HCT116 (cell line): Measurements from ENCODE around the gene SALL4.

ENCODE experiments used
- CBX3 ChIP-seq: IDR thresholded peaks from 2 replicates; pipeline ENCODE4 v1.6.1; 2012; ENCODE audit warnings: low read depth
- CEBPB ChIP-seq: IDR thresholded peaks from 2 replicates; pipeline ENCODE4 v1.6.1; 2012; ENCODE audit warnings: low read depth
- EGR1 ChIP-seq: IDR thresholded peaks from 2 replicates; pipeline ENCODE4 v1.6.1; 2012; ENCODE audit warnings: low read depth
- EZH2 ChIP-seq: fragments of 200-600 bp; sonication (generic); IDR thresholded peaks from 2 replicates; pipeline ENCODE4 v1.6.1; 2017; ENCODE audit warnings: antibody characterized with exemption, mixed run types
- POLR2A ChIP-seq: IDR thresholded peaks from 2 replicates; pipeline ENCODE4 v1.7.0; 2011; ENCODE audit warnings: borderline replicate concordance; ENCODE audit not compliant: insufficient read depth, insufficient read length; ENCODE audit errors: extremely low read depth
- POLR2AphosphoS5 ChIP-seq: IDR thresholded peaks from 2 replicates; pipeline ENCODE4 v1.6.1; 2011; ENCODE audit warnings: mild to moderate bottlenecking, low read depth, low read length, moderate library complexity
- RAD21 ChIP-seq: IDR thresholded peaks from 2 replicates; pipeline ENCODE4 v1.6.1; 2012; ENCODE audit warnings: low read depth, mild to moderate bottlenecking
- SP1 ChIP-seq: IDR thresholded peaks from 2 replicates; pipeline ENCODE4 v1.6.1; 2012; ENCODE audit warnings: low read depth
- TCF7L2 ChIP-seq: IDR thresholded peaks from 2 replicates; pipeline ENCODE4 v1.7.0; 2011; ENCODE audit warnings: borderline replicate concordance, inconsistent platforms; ENCODE audit not compliant: insufficient read depth, insufficient read length; ENCODE audit errors: extremely low read depth
- YY1 ChIP-seq: IDR thresholded peaks from 2 replicates; pipeline ENCODE4 v1.6.1; 2011; ENCODE audit warnings: low read length, low read depth, moderate library complexity, mild to moderate bottlenecking; ENCODE audit not compliant: insufficient replicate concordance; ENCODE audit errors: extremely low read depth
- ZNF274 ChIP-seq: fragments of 200-500 bp; sonication (Bioruptor generic); IDR thresholded peaks from 2 replicates; pipeline ENCODE4 v1.6.1; 2014; ENCODE audit warnings: mild to moderate bottlenecking, low read depth, low read length, inconsistent platforms
- TF ChIP-seq, protein P1 (sequence below), 3 experiments: fragments of 200-600 bp in 1 of 3; sonication (generic) in 1 of 3; IDR thresholded peaks in 2 of 3; conservative IDR thresholded peaks in 1 of 3; 2 replicates each; pipeline ENCODE4 v1.5.1; 2012 to 2017; ENCODE audit warnings: low read depth in 2 of 3, low read length in 2 of 3, antibody characterized with exemption in 1 of 3, borderline replicate concordance in 1 of 3, control low read depth in 1 of 3, mild to moderate bottlenecking in 1 of 3, mixed read lengths in 1 of 3, mixed run types in 1 of 3, moderate library complexity in 1 of 3; ENCODE audit not compliant: insufficient read depth in 1 of 3
- TF ChIP-seq, protein P2 (sequence below): IDR thresholded peaks from 2 replicates; pipeline ENCODE4 v1.6.1; 2012; ENCODE audit warnings: low read depth
- TF ChIP-seq, protein P3 (sequence below): IDR thresholded peaks from 2 replicates; pipeline ENCODE4 v1.6.1; 2012

DNA sequence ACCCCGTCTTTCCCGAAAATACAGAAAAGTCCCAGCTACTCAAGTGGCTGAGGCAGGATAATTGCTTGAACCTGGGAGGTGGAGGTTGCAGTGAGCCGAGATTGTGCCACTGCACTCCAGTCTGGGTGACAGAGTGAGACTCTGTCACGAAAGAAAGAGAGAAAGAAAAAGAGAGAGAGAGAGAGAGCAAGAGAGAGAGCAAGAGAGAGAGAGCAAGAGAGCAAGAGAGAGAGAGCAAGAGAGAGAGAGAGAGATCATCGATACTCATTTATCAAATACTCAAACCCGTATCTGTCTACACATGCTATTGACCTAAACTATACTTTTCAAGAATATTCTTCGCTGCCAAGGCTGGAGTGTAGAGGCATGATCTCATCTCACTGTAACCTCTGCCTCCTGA is 28.2 kb upstream of the SALL4 start:
- TF ChIP-seq, protein P1, sequence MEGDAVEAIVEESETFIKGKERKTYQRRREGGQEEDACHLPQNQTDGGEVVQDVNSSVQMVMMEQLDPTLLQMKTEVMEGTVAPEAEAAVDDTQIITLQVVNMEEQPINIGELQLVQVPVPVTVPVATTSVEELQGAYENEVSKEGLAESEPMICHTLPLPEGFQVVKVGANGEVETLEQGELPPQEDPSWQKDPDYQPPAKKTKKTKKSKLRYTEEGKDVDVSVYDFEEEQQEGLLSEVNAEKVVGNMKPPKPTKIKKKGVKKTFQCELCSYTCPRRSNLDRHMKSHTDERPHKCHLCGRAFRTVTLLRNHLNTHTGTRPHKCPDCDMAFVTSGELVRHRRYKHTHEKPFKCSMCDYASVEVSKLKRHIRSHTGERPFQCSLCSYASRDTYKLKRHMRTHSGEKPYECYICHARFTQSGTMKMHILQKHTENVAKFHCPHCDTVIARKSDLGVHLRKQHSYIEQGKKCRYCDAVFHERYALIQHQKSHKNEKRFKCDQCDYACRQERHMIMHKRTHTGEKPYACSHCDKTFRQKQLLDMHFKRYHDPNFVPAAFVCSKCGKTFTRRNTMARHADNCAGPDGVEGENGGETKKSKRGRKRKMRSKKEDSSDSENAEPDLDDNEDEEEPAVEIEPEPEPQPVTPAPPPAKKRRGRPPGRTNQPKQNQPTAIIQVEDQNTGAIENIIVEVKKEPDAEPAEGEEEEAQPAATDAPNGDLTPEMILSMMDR (IDR thresholded peaks at IDR 0.05 in 2 of 3, conservative IDR thresholded peaks at IDR 0.05 in 1 of 3; ENCODE audit: borderline replicate concordance in 1 of 3, insufficient read depth in 1 of 3, low read depth in 2 of 3, low read length in 2 of 3), result no peak
- TF ChIP-seq CBX3 (no peak), POLR2A (no peak), CEBPB (no peak), EZH2 (no peak), POLR2AphosphoS5 (no peak), SP1 (no peak), ZNF274 (no peak), RAD21 (no peak), EGR1 (no peak), TCF7L2 (no peak), YY1 (no peak)
- TF ChIP-seq, protein P2, sequence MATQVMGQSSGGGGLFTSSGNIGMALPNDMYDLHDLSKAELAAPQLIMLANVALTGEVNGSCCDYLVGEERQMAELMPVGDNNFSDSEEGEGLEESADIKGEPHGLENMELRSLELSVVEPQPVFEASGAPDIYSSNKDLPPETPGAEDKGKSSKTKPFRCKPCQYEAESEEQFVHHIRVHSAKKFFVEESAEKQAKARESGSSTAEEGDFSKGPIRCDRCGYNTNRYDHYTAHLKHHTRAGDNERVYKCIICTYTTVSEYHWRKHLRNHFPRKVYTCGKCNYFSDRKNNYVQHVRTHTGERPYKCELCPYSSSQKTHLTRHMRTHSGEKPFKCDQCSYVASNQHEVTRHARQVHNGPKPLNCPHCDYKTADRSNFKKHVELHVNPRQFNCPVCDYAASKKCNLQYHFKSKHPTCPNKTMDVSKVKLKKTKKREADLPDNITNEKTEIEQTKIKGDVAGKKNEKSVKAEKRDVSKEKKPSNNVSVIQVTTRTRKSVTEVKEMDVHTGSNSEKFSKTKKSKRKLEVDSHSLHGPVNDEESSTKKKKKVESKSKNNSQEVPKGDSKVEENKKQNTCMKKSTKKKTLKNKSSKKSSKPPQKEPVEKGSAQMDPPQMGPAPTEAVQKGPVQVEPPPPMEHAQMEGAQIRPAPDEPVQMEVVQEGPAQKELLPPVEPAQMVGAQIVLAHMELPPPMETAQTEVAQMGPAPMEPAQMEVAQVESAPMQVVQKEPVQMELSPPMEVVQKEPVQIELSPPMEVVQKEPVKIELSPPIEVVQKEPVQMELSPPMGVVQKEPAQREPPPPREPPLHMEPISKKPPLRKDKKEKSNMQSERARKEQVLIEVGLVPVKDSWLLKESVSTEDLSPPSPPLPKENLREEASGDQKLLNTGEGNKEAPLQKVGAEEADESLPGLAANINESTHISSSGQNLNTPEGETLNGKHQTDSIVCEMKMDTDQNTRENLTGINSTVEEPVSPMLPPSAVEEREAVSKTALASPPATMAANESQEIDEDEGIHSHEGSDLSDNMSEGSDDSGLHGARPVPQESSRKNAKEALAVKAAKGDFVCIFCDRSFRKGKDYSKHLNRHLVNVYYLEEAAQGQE, result no peak
- TF ChIP-seq, protein P3, sequence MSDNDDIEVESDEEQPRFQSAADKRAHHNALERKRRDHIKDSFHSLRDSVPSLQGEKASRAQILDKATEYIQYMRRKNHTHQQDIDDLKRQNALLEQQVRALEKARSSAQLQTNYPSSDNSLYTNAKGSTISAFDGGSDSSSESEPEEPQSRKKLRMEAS, result no peak
